HCT116 (cell line): ENCODE data around the gene TMEM234. TPM values are rescaled to one million over a fixed set of nuclear protein-coding genes. Genes with fewer than 3 reads are reported as not detected.

Source experiments
- ATAC-seq: fragments of 200-7000 bp; cut with Tn5 transposase; 2 replicates; pipeline ENCODE4 v1.9.1; 2020; ENCODE audit warnings: mild to moderate bottlenecking, moderate library complexity
- BruUV-seq: library from RNA; stranded (reverse); fragments of 400-500 nt; replicated peaks from 2 replicates; lab custom pipeline; 2021; lab: Mats Ljungman, UMichigan
- CTCF ChIA-PET: fragments of 300-600 bp; sonication (Branson Sonifier 250); formaldehyde crosslinking; loops from one replicate; lab custom pipeline; 2021; ENCODE audit warnings: antibody characterized with exemption; lab: Charles Lee
- POLR2A ChIA-PET: fragments of 300-600, 350-600 bp; sonication (Branson Sonifier 250); formaldehyde crosslinking; loops from one replicate; lab custom pipeline; 2021; ENCODE audit warnings: antibody characterized with exemption; lab: Charles Lee
- RAD21 ChIA-PET, 2 experiments: fragments of 300-600 bp; sonication (Branson Sonifier 250); formaldehyde crosslinking; loops; one replicate each; lab custom pipeline; 2023; ENCODE audit warnings: low total read pairs in 2 of 2; ENCODE audit not compliant: uncharacterized antibody in 2 of 2, unreplicated experiment in 2 of 2, low non-redundant PET in 1 of 2; lab: Charles Lee
- DNase-seq: peaks from one replicate; pipeline ENCODE4 v3.0.0-alpha.2; 2010; ENCODE audit warnings: low read depth, low spot score
- H2AFZ ChIP-seq: fragments of 200-600 bp; shearing (Covaris generic), sonication (generic); 2 replicates; pipeline ENCODE4 v1.6.1; 2017; ENCODE audit warnings: low read depth, mixed run types, mixed read lengths, antibody characterized with exemption, low read length; ENCODE audit not compliant: poor library complexity, severe bottlenecking
- H3K27ac ChIP-seq: 2 replicates; pipeline ENCODE4 v1.5.1; 2012; ENCODE audit warnings: low read depth, low read length
- H3K27me3 ChIP-seq: fragments of 200-600 bp; sonication (generic); 2 replicates; pipeline ENCODE4 v1.6.1; 2016; ENCODE audit warnings: mixed run types, low read length, mixed read lengths; ENCODE audit not compliant: insufficient read depth
- H3K36me3 ChIP-seq, 2 experiments: fragments of 200-500 bp in 1 of 2; fragments of 200-600 bp in 1 of 2; sonication (Bioruptor generic) in 1 of 2; sonication (generic) in 1 of 2; 2 replicates each; pipeline versions ENCODE4 v1.5.1 to v1.6.1; 2014 to 2016; ENCODE audit warnings: low read length in 2 of 2, inconsistent platforms in 1 of 2, mixed read lengths in 1 of 2, mixed run types in 1 of 2; ENCODE audit not compliant: insufficient read depth in 2 of 2, control insufficient read depth in 1 of 2
- H3K4me1 ChIP-seq, 2 experiments: fragments of 200-600 bp in 1 of 2; sonication (generic) in 1 of 2; 2 replicates each; pipeline versions ENCODE4 v1.5.1 to v1.6.1; 2012 to 2017; ENCODE audit warnings: low read length in 2 of 2, inconsistent platforms in 1 of 2, mild to moderate bottlenecking in 1 of 2, mixed read lengths in 1 of 2, mixed run types in 1 of 2, moderate library complexity in 1 of 2; ENCODE audit not compliant: insufficient read depth in 2 of 2, control insufficient read depth in 1 of 2
- H3K4me2 ChIP-seq: fragments of 200-600 bp; sonication (generic); 2 replicates; pipeline ENCODE4 v1.6.1; 2017; ENCODE audit warnings: mixed run types, low read length, mixed read lengths
- H3K4me3 ChIP-seq, 2 experiments: fragments of 200-600 bp in 1 of 2; sonication (generic) in 1 of 2; replicated peaks in 1 of 2; 2 replicates each; pipeline ENCODE4 v1.5.1; 2011 to 2016; ENCODE audit warnings: low read length in 2 of 2, control low read depth in 1 of 2, low read depth in 1 of 2, mild to moderate bottlenecking in 1 of 2, mixed read lengths in 1 of 2, mixed run types in 1 of 2
- H3K79me2 ChIP-seq: fragments of 200-600 bp; sonication (generic); 2 replicates; pipeline ENCODE4 v1.6.1; 2017; ENCODE audit warnings: mild to moderate bottlenecking, mixed run types, low read length, moderate library complexity, mixed read lengths; ENCODE audit not compliant: insufficient read depth
- H3K9ac ChIP-seq: fragments of 200-600 bp; sonication (generic); 2 replicates; pipeline ENCODE4 v1.6.1; 2016; ENCODE audit warnings: low read length, mixed read lengths
- H3K9me2 ChIP-seq: fragments of 200-600 bp; sonication (generic), shearing (Covaris generic); 2 replicates; pipeline ENCODE4 v1.6.1; 2017; ENCODE audit warnings: mixed run types, mild to moderate bottlenecking, moderate library complexity; ENCODE audit not compliant: insufficient read depth
- H3K9me3 ChIP-seq, 2 experiments: fragments of 200-500 bp in 1 of 2; fragments of 200-600 bp in 1 of 2; sonication (Bioruptor generic) in 1 of 2; sonication (generic) in 1 of 2; 2 replicates each; pipeline ENCODE4 v1.6.1; 2014 to 2017; ENCODE audit warnings: low read length in 2 of 2, mixed read lengths in 2 of 2, inconsistent platforms in 1 of 2, low read depth in 1 of 2, mild to moderate bottlenecking in 1 of 2, mixed run types in 1 of 2, moderate library complexity in 1 of 2; ENCODE audit not compliant: control insufficient read depth in 1 of 2, insufficient read depth in 1 of 2
- H4K20me1 ChIP-seq: fragments of 200-600 bp; sonication (generic), shearing (Covaris generic); 2 replicates; pipeline ENCODE4 v1.6.1; 2017; ENCODE audit warnings: mixed run types, mild to moderate bottlenecking, moderate library complexity; ENCODE audit not compliant: insufficient read depth
- CBX3 ChIP-seq: IDR thresholded peaks from 2 replicates; pipeline ENCODE4 v1.6.1; 2012; ENCODE audit warnings: low read depth
- EZH2 ChIP-seq: fragments of 200-600 bp; sonication (generic); IDR thresholded peaks from 2 replicates; pipeline ENCODE4 v1.6.1; 2017; ENCODE audit warnings: antibody characterized with exemption, mixed run types
- EZH2phosphoT487 ChIP-seq: fragments of 200-600 bp; IDR thresholded peaks from 2 replicates; pipeline ENCODE4 v1.6.1; 2018; ENCODE audit warnings: antibody characterized with exemption, borderline replicate concordance
- POLR2AphosphoS5 ChIP-seq: IDR thresholded peaks from 2 replicates; pipeline ENCODE4 v1.6.1; 2011; ENCODE audit warnings: mild to moderate bottlenecking, low read depth, low read length, moderate library complexity
- RAD21 ChIP-seq: IDR thresholded peaks from 2 replicates; pipeline ENCODE4 v1.6.1; 2012; ENCODE audit warnings: low read depth, mild to moderate bottlenecking
- intact Hi-C: fragments of 100-400 bp; cut with micrococcal nuclease; formaldehyde crosslinking; loops from 2 replicates; pipeline ENCODE4 v1.10.0; 2022
- total RNA-seq: library from RNA; stranded (reverse); gene quantifications from one replicate; pipeline ENCODE4 v1.2.1, GENCODE V29; 2021; ENCODE audit not compliant: unreplicated experiment
- TF ChIP-seq, protein P1 (sequence below): IDR thresholded peaks from 2 replicates; pipeline ENCODE4 v1.6.1; 2012; ENCODE audit warnings: low read depth

The TMEM234 gene
- total RNA-seq, 1 experiment from 2014 or later: 12.3 TPM

DNA sequence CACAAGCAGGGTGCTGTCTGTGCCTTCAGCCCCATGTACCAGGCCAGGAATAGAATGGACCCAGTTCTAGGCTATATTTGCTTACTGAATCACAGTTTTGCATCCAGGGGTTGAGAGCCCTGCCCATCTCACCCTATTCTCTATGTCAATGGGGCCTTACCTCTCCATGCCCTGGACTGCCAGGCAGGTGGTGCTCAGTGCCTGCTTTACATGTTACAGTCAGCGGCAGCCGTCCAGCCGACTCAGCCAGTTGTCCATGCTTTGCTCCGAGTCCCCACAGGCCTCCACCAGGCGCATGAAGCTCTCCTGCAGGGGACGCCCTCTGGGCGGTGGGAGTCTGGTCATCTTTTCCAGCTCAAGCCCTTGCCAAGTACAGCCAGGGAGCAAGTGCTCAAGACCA, 12.6 kb upstream of the TMEM234 start:
- DNase-seq: no peak
- Histone ChIP-seq H4K20me1 (no peaks in the 10 kb centered on the region), H3K36me3 (peaks cover 11 to 12% of the 10 kb centered on the region in 2 experiments; a peak in 3 of 4 replicates), H3K9me3 (no peaks in the 10 kb centered on the region), H3K27ac (no peak overlapping the region), H3K79me2 (no peaks in the 10 kb centered on the region), H3K9ac (no peak overlapping the region), H2AFZ (no peak overlapping the region), H3K9me2 (no peaks in the 10 kb centered on the region), H3K27me3 (no peaks in the 10 kb centered on the region), H3K4me1 (peaks cover 6 to 15% of the 10 kb centered on the region in 2 experiments), H3K4me3 (no peak overlapping the region), H3K4me2 (no peak overlapping the region)
- ChIA-PET RAD21 (no interaction called here), CTCF (interaction anchor here (1.2 kb wide), 1 partner anchor 8 kb away, joined by 3 read pairs; no protein-coding TSS in a partner anchor), POLR2A (no interaction called here)
- intact Hi-C loops: no loop called here
- TF ChIP-seq EZH2 (no peak), EZH2phosphoT487 (no peak), RAD21 (peak; percentile 16; the same call in 1 of the 2 replicates)
- no TSS peak for BruUV-seq
- no peak for ATAC-seq

DNA sequence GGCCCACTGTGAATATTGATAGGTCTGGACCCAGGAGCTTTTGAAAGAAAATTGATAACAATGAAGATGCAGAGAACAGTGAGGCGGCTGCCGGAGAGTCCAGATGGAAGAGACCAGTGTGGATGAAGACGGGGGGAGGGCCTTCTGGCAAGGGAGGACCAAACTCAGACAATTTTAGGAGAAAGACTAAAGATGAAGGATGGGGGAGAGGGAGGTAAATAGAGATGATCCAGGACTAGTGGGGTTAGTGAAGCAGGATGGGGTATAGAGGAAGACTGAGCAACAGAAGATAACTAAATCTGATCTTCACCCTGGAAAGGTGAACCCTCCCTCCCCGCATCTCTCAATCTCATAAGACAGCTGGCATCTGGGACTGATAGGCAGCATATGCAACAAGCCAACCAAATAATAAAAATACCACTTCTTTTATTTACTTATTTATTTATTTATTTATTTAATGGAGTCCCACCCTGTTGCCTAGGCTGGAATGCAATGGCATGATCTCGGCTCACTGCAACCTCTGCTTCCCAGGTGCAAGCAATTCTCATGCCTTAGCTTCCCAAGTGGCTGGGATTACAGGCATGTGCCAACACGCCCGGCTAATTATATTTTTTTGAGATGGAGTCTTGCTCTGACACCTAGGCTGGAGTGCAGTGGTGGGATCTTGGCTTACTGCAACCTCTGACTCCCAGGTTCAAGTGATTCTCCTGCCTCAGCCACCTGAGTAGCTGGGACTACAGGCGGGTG, 10.6 kb upstream of the TMEM234 start:
- POLR2A ChIA-PET: no interaction called here
- Histone ChIP-seq H3K79me2 (peaks cover 7% of the 10 kb centered on the region; the same call in 1 of the 2 replicates), H3K9me2 (no peaks in the 10 kb centered on the region), H3K36me3 (peaks cover 24 to 28% of the 10 kb centered on the region in 2 experiments), H4K20me1 (no peaks in the 10 kb centered on the region), H2AFZ (no peak overlapping the region), H3K4me3 (no peak overlapping the region), H3K9me3 (no peaks in the 10 kb centered on the region), H3K4me1 (peaks cover 5 to 12% of the 10 kb centered on the region in 2 experiments), H3K9ac (no peak overlapping the region), H3K4me2 (no peak overlapping the region), H3K27me3 (no peaks in the 10 kb centered on the region), H3K27ac (no peak overlapping the region)
- TF ChIP-seq, protein P1, sequence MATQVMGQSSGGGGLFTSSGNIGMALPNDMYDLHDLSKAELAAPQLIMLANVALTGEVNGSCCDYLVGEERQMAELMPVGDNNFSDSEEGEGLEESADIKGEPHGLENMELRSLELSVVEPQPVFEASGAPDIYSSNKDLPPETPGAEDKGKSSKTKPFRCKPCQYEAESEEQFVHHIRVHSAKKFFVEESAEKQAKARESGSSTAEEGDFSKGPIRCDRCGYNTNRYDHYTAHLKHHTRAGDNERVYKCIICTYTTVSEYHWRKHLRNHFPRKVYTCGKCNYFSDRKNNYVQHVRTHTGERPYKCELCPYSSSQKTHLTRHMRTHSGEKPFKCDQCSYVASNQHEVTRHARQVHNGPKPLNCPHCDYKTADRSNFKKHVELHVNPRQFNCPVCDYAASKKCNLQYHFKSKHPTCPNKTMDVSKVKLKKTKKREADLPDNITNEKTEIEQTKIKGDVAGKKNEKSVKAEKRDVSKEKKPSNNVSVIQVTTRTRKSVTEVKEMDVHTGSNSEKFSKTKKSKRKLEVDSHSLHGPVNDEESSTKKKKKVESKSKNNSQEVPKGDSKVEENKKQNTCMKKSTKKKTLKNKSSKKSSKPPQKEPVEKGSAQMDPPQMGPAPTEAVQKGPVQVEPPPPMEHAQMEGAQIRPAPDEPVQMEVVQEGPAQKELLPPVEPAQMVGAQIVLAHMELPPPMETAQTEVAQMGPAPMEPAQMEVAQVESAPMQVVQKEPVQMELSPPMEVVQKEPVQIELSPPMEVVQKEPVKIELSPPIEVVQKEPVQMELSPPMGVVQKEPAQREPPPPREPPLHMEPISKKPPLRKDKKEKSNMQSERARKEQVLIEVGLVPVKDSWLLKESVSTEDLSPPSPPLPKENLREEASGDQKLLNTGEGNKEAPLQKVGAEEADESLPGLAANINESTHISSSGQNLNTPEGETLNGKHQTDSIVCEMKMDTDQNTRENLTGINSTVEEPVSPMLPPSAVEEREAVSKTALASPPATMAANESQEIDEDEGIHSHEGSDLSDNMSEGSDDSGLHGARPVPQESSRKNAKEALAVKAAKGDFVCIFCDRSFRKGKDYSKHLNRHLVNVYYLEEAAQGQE: no peak
- TF ChIP-seq POLR2AphosphoS5: peak; percentile 29; the same call in 1 of the 2 replicates
- TF ChIP-seq RAD21: no peak
- no peak for TF ChIP-seq CBX3
- no TSS peak for BruUV-seq
- no peak for DNase-seq
- RAD21 ChIA-PET: interaction anchor here in 1 of 2 experiments (0.6 kb wide), 1 partner anchor 58 kb away, joined by 4 read pairs; no protein-coding TSS in a partner anchor
- CTCF ChIA-PET: no interaction called here
- peak; percentile 21; the same call in 1 of the 2 replicates for ATAC-seq
- intact Hi-C loops: no loop called here
